PC-9 (cell line): ENCODE results near the gene KRTAP6-2. TPM values are rescaled to one million over a fixed set of nuclear protein-coding genes. Genes with fewer than 3 reads are reported as not detected.

ENCODE experiments used
- BruUV-seq: library from RNA; stranded (reverse); fragments of 400-500 nt; replicated peaks from 2 replicates; lab custom pipeline; 2021; lab: Mats Ljungman, UMichigan
- CTCF ChIA-PET: fragments of 300-600 bp; sonication (Branson Sonifier 250); formaldehyde crosslinking; loops from one replicate; lab custom pipeline; 2022; ENCODE audit warnings: antibody characterized with exemption; lab: Charles Lee
- POLR2A ChIA-PET: fragments of 300-600 bp; sonication (Branson Sonifier 250); formaldehyde crosslinking; loops from one replicate; lab custom pipeline; 2022; ENCODE audit warnings: antibody characterized with exemption; ENCODE audit not compliant: unreplicated experiment; lab: Charles Lee
- DNase-seq, 2 experiments: peaks; one replicate each; pipeline versions ENCODE4 v3.0.0 to v3.0.0-alpha.2; 2015 to 2022; ENCODE audit warnings: mixed read lengths in 1 of 2
- H2AFZ ChIP-seq: fragments of 200-600 bp; sonication (generic); 2 replicates; pipeline ENCODE4 v1.8.1; 2017; ENCODE audit warnings: antibody characterized with exemption
- H3F3A ChIP-seq: fragments of 200-600 bp; sonication (generic); 2 replicates; pipeline ENCODE4 v1.8.1; 2017; ENCODE audit warnings: antibody characterized with exemption, mild to moderate bottlenecking, low read depth; ENCODE audit not compliant: insufficient read depth
- H3K27ac ChIP-seq: fragments of 200-600 bp; sonication (generic); 2 replicates; pipeline ENCODE4 v1.6.1; 2016; ENCODE audit warnings: mixed run types
- H3K27me3 ChIP-seq: fragments of 200-600 bp; sonication (generic); 2 replicates; pipeline ENCODE4 v1.6.1; 2016; ENCODE audit warnings: low read depth, mixed run types; ENCODE audit not compliant: insufficient read depth
- H3K36me3 ChIP-seq: fragments of 200-600 bp; sonication (generic); 2 replicates; pipeline ENCODE4 v1.6.1; 2016; ENCODE audit warnings: low read depth, mixed run types
- H3K4me1 ChIP-seq: fragments of 200-600 bp; sonication (generic); replicated peaks from 2 replicates; pipeline ENCODE4 v1.6.1; 2016; ENCODE audit warnings: mixed run types; ENCODE audit not compliant: insufficient read depth
- H3K4me2 ChIP-seq: fragments of 200-600 bp; sonication (generic); 2 replicates; pipeline ENCODE4 v1.6.1; 2017; ENCODE audit warnings: mixed run types
- H3K4me3 ChIP-seq: fragments of 200-600 bp; sonication (generic); 2 replicates; pipeline ENCODE4 v1.6.1; 2016; ENCODE audit warnings: mixed run types
- H3K79me2 ChIP-seq: fragments of 200-600 bp; sonication (generic); 2 replicates; pipeline ENCODE4 v1.6.1; 2017; ENCODE audit warnings: low read depth, mixed run types
- H3K9me2 ChIP-seq: fragments of 200-600 bp; sonication (generic); 2 replicates; pipeline ENCODE4 v1.8.1; 2017; ENCODE audit warnings: mild to moderate bottlenecking; ENCODE audit not compliant: insufficient read depth
- H3K9me3 ChIP-seq: fragments of 200-600 bp; sonication (generic); 2 replicates; pipeline ENCODE4 v1.8.1; 2016; ENCODE audit warnings: low read depth; ENCODE audit not compliant: insufficient read depth
- H4K20me1 ChIP-seq: fragments of 200-600 bp; sonication (generic); 2 replicates; pipeline ENCODE4 v1.8.1; 2017; ENCODE audit not compliant: insufficient read depth
- EZH2 ChIP-seq: fragments of 200-600 bp; sonication (generic); IDR thresholded peaks from 2 replicates; pipeline ENCODE4 v1.8.0; 2017; ENCODE audit warnings: antibody characterized with exemption, low read depth
- intact Hi-C: fragments of 100-400 bp; cut with micrococcal nuclease; formaldehyde crosslinking; loops from one replicate; pipeline ENCODE4 v1.10.0; 2022; ENCODE audit not compliant: unreplicated experiment
- total RNA-seq: library from RNA; stranded (reverse); gene quantifications from 2 replicates; pipeline ENCODE4 v1.2.3, GENCODE V29; 2021
- TF ChIP-seq, protein P1 (sequence below): fragments of 200-600 bp; sonication (generic); conservative IDR thresholded peaks from 2 replicates; pipeline ENCODE4 v1.6.1; 2017; ENCODE audit warnings: mixed run types, antibody characterized with exemption, mild to moderate bottlenecking, moderate library complexity

Gene KRTAP6-2
- total RNA-seq, 1 experiment from 2014 or later: not detected

DNA sequence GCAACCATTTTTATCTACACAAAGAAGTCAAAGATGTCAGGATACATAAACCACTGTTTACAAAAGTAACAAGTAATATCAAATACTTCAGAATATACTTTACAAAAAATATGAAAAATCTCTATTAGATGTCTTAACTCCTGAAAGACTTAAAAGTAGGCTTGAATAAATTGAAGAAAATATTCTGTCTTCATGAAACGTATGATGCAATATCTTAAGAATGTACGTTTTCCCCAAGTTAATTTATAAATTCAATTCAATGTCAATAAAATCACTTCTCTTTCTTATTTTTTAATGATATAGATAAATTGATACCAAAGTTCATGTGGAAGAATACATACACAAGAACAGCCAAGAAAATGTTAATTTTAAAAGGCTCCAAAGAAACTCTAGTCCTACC is 43.6 kb downstream of the KRTAP6-2 start:
- ChIA-PET POLR2A (no interaction called here), CTCF (no interaction called here)
- Histone ChIP-seq H3K79me2 (no peaks in the 10 kb centered on the region), H3K36me3 (no peaks in the 10 kb centered on the region), H3K27me3 (no peaks in the 10 kb centered on the region), H3K4me3 (no peak overlapping the region), H3K4me1 (no peaks in the 10 kb centered on the region), H3K9me2 (no peaks in the 10 kb centered on the region), H4K20me1 (no peaks in the 10 kb centered on the region), H3F3A (no peaks in the 10 kb centered on the region), H3K9me3 (no peaks in the 10 kb centered on the region), H2AFZ (no peak overlapping the region), H3K27ac (no peak overlapping the region), H3K4me2 (no peak overlapping the region)
- no peak for TF ChIP-seq EZH2
- TF ChIP-seq, protein P1, sequence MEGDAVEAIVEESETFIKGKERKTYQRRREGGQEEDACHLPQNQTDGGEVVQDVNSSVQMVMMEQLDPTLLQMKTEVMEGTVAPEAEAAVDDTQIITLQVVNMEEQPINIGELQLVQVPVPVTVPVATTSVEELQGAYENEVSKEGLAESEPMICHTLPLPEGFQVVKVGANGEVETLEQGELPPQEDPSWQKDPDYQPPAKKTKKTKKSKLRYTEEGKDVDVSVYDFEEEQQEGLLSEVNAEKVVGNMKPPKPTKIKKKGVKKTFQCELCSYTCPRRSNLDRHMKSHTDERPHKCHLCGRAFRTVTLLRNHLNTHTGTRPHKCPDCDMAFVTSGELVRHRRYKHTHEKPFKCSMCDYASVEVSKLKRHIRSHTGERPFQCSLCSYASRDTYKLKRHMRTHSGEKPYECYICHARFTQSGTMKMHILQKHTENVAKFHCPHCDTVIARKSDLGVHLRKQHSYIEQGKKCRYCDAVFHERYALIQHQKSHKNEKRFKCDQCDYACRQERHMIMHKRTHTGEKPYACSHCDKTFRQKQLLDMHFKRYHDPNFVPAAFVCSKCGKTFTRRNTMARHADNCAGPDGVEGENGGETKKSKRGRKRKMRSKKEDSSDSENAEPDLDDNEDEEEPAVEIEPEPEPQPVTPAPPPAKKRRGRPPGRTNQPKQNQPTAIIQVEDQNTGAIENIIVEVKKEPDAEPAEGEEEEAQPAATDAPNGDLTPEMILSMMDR: no peak
- intact Hi-C loops: no loop called here
- no peak for DNase-seq
- no TSS peak for BruUV-seq

- no peak overlapping the region for H3K4me2 ChIP-seq
- no peak for DNase-seq
- H2AFZ ChIP-seq: no peak overlapping the region
- no peaks in the 10 kb centered on the region for H3K9me3 ChIP-seq
- no peaks in the 10 kb centered on the region for H3K79me2 ChIP-seq
- H3K9me2 ChIP-seq: no peaks in the 10 kb centered on the region
- no peak overlapping the region for H3K27ac ChIP-seq
- H4K20me1 ChIP-seq: no peaks in the 10 kb centered on the region
- H3K36me3 ChIP-seq: no peaks in the 10 kb centered on the region
- intact Hi-C loops: no loop called here
- POLR2A ChIA-PET: no interaction called here
- CTCF ChIA-PET: no interaction called here
- BruUV-seq: no TSS peak
- TF ChIP-seq, protein P1: no peak
- TF ChIP-seq EZH2: no peak
- H3K4me1 ChIP-seq: no peaks in the 10 kb centered on the region
- no peak overlapping the region for H3K4me3 ChIP-seq
- no peaks in the 10 kb centered on the region for H3K27me3 ChIP-seq
- no peaks in the 10 kb centered on the region for H3F3A ChIP-seq
Observed at GRCh38 chr21:30552782-30553181, 45.9 kb downstream of the KRTAP6-2 start.

Other genes starting within 250 kb of the KRTAP6-2 start
- gene KRTAP13-2, start 226.6 kb downstream of the KRTAP6-2 start, total RNA-seq: not detected in 2 replicates
- gene KRTAP13-1, start 202.9 kb downstream of the KRTAP6-2 start, total RNA-seq: not detected in 2 replicates
- gene KRTAP13-3, start 173.0 kb downstream of the KRTAP6-2 start, total RNA-seq: not detected in 2 replicates
- gene KRTAP13-4, start 168.7 kb downstream of the KRTAP6-2 start, total RNA-seq: not detected in 2 replicates
- gene KRTAP15-1, start 158.6 kb downstream of the KRTAP6-2 start, total RNA-seq: not detected in 2 replicates
- not detected in 2 replicates for gene KRTAP19-1, start 118.5 kb downstream of the KRTAP6-2 start, total RNA-seq
- not detected in 2 replicates for gene KRTAP19-2, start 111.5 kb downstream of the KRTAP6-2 start, total RNA-seq
- gene KRTAP19-3, start 106.9 kb downstream of the KRTAP6-2 start, total RNA-seq: not detected in 2 replicates
- gene KRTAP19-4, start 101.7 kb downstream of the KRTAP6-2 start, total RNA-seq: not detected in 2 replicates
- gene KRTAP19-5, start 96.8 kb downstream of the KRTAP6-2 start, total RNA-seq: not detected in 2 replicates
- gene KRTAP19-6, start 57.0 kb downstream of the KRTAP6-2 start, total RNA-seq: not detected in 2 replicates
- gene KRTAP19-7, start 37.6 kb downstream of the KRTAP6-2 start, total RNA-seq: not detected in 2 replicates
- not detected in 2 replicates for gene KRTAP22-2, start 8.5 kb downstream of the KRTAP6-2 start, total RNA-seq
- not detected in 2 replicates for gene KRTAP6-3, start 6.5 kb downstream of the KRTAP6-2 start, total RNA-seq
- gene KRTAP22-1, start 2.2 kb upstream of the KRTAP6-2 start, total RNA-seq: not detected in 2 replicates
- gene KRTAP6-1, start 15.0 kb upstream of the KRTAP6-2 start, total RNA-seq: not detected in 2 replicates
- not detected in 2 replicates for gene KRTAP20-1, start 17.5 kb upstream of the KRTAP6-2 start, total RNA-seq
- gene KRTAP20-4, start 21.7 kb upstream of the KRTAP6-2 start, total RNA-seq: not detected in 2 replicates
- gene KRTAP20-2, start 36.3 kb upstream of the KRTAP6-2 start, total RNA-seq: not detected in 2 replicates
- gene KRTAP20-3, start 44.0 kb upstream of the KRTAP6-2 start, total RNA-seq: not detected in 2 replicates
- not detected in 2 replicates for gene KRTAP21-3, start 119.9 kb upstream of the KRTAP6-2 start, total RNA-seq
- not detected in 2 replicates for gene KRTAP21-2, start 148.4 kb upstream of the KRTAP6-2 start, total RNA-seq
- gene KRTAP21-1, start 156.5 kb upstream of the KRTAP6-2 start, total RNA-seq: not detected in 2 replicates
- not detected in 2 replicates for gene KRTAP8-1, start 214.4 kb upstream of the KRTAP6-2 start, total RNA-seq
- not detected in 2 replicates for gene KRTAP7-1, start 230.9 kb upstream of the KRTAP6-2 start, total RNA-seq